SK-N-SH treated with all-trans-retinoic acid at 6 μM for 48 hours (cell line): Measurements from ENCODE around the gene CFAP97D1.

Source experiments
- ATAC-seq: fragments of 200-7000 bp; cut with Tn5 transposase; 3 replicates; pipeline ENCODE4 v1.9.1; 2020; ENCODE audit warnings: mild to moderate bottlenecking, moderate library complexity
- ARNTL ChIP-seq: fragments of 450-650 bp; formaldehyde crosslinking; IDR thresholded peaks from 2 replicates; pipeline ENCODE4 v1.5.0; 2020; ENCODE audit warnings: low read depth, mild to moderate bottlenecking, moderate library complexity, borderline replicate concordance
- BACH2 ChIP-seq: fragments of 250-450 bp; sonication (Bioruptor Pico); IDR thresholded peaks from 2 replicates; pipeline ENCODE4 v1.9.0; 2021; ENCODE audit warnings: mild to moderate bottlenecking, borderline replicate concordance
- ESRRG ChIP-seq: fragments of 250-450 bp; sonication (Bioruptor Pico); IDR thresholded peaks from 2 replicates; pipeline ENCODE4 v1.6.1; 2021; ENCODE audit warnings: mild to moderate bottlenecking
- ISL1 ChIP-seq: fragments of 250-450 bp; sonication (Bioruptor Pico); IDR thresholded peaks from 2 replicates; pipeline ENCODE4 v2.1.2; 2022; ENCODE audit warnings: mild to moderate bottlenecking, moderate library complexity
- OSR1 ChIP-seq: fragments of 250-450 bp; sonication (Bioruptor Pico); IDR thresholded peaks from 2 replicates; pipeline ENCODE4 v1.8.0; 2022; ENCODE audit warnings: moderate library complexity, mild to moderate bottlenecking, inconsistent platforms
- PATZ1 ChIP-seq: fragments of 250-450 bp; sonication (Bioruptor Pico); IDR thresholded peaks from 2 replicates; pipeline ENCODE4 v1.8.0; 2020; ENCODE audit warnings: mild to moderate bottlenecking, moderate library complexity, borderline replicate concordance
- POU6F1 ChIP-seq: fragments of 250-450 bp; sonication (Bioruptor Pico); IDR thresholded peaks from 2 replicates; pipeline ENCODE4 v1.8.0; 2021; ENCODE audit warnings: low read depth, mild to moderate bottlenecking, moderate library complexity, borderline replicate concordance
- PPARA ChIP-seq: fragments of 250-450 bp; sonication (Bioruptor Pico); IDR thresholded peaks from 2 replicates; pipeline ENCODE4 v1.5.0; 2020; ENCODE audit warnings: mild to moderate bottlenecking, borderline replicate concordance
- RARB ChIP-seq: fragments of 250-450 bp; sonication (Bioruptor Pico); IDR thresholded peaks from 2 replicates; pipeline ENCODE4 v1.8.0; 2021; ENCODE audit warnings: mild to moderate bottlenecking, moderate library complexity
- TSHZ2 ChIP-seq: fragments of 250-450 bp; sonication (Bioruptor Pico); IDR thresholded peaks from 2 replicates; pipeline ENCODE4 v1.5.0; 2020; ENCODE audit warnings: mild to moderate bottlenecking, moderate library complexity
- ZFP3 ChIP-seq: fragments of 250-450 bp; sonication (Bioruptor Pico); IDR thresholded peaks from 2 replicates; pipeline ENCODE4 v1.5.0; 2020; ENCODE audit warnings: mild to moderate bottlenecking, moderate library complexity
- ZFP30 ChIP-seq: fragments of 450-650 bp; formaldehyde crosslinking; IDR thresholded peaks from 2 replicates; pipeline ENCODE4 v1.5.0; 2022; ENCODE audit warnings: mild to moderate bottlenecking, moderate library complexity
- ZNF565 ChIP-seq: fragments of 450-650 bp; formaldehyde crosslinking; conservative IDR thresholded peaks from 2 replicates; pipeline ENCODE4 v1.5.0; 2020; ENCODE audit warnings: low read depth, mild to moderate bottlenecking, moderate library complexity
- ZNF70 ChIP-seq: fragments of 450-650 bp; formaldehyde crosslinking; IDR thresholded peaks from 2 replicates; pipeline ENCODE4 v1.5.0; 2020; ENCODE audit warnings: mild to moderate bottlenecking, moderate library complexity
- ZNF8 ChIP-seq: fragments of 450-650 bp; formaldehyde crosslinking; IDR thresholded peaks from 2 replicates; pipeline ENCODE4 v1.5.0; 2020; ENCODE audit warnings: mild to moderate bottlenecking, moderate library complexity
- TF ChIP-seq, protein P1 (sequence below): fragments of 250-450 bp; sonication (Bioruptor Pico); IDR thresholded peaks from 2 replicates; pipeline ENCODE4 v1.5.1; 2020; ENCODE audit warnings: low read depth, mild to moderate bottlenecking, moderate library complexity
- TF ChIP-seq, protein P2 (sequence below): fragments of 250-450 bp; sonication (Bioruptor Pico); IDR thresholded peaks from 2 replicates; pipeline ENCODE4 v1.5.1; 2021; ENCODE audit warnings: mild to moderate bottlenecking, moderate library complexity

Gene CFAP97D1

DNA sequence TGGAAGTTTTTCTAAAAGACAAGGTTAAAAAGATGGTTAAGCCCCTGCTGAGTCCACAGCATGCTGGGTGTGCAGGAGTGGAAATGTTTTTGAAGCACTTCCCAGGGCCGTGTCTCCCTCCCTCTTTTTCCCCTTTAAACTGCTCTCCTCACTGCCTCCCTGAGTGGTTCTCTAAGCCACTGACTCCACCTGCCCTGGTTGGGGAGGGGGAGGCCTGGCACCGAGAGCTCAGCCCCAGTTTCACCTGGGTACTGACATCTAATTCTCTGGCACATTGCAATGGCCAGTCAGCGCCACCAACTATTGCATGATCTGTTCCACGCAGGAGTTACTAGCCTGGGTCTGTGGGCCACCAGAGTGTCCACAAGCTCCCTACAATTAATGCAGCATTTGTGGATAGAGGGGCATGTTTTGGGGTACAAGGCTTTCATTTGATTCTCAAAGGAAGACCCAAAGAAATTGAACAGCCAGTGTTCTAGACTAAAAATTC lies 30.0 kb downstream of the CFAP97D1 start:
- ATAC-seq: no peak
- TF ChIP-seq ZNF8 (CRISPR knock-in tag): no peak
- TF ChIP-seq, protein P1, sequence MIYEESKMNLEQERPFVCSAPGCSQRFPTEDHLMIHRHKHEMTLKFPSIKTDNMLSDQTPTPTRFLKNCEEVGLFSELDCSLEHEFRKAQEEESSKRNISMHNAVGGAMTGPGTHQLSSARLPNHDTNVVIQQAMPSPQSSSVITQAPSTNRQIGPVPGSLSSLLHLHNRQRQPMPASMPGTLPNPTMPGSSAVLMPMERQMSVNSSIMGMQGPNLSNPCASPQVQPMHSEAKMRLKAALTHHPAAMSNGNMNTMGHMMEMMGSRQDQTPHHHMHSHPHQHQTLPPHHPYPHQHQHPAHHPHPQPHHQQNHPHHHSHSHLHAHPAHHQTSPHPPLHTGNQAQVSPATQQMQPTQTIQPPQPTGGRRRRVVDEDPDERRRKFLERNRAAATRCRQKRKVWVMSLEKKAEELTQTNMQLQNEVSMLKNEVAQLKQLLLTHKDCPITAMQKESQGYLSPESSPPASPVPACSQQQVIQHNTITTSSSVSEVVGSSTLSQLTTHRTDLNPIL (CRISPR knock-in tag): no peak
- no peak for TF ChIP-seq ZNF70 (CRISPR knock-in tag)
- no peak for TF ChIP-seq BACH2 (CRISPR knock-in tag)

GRCh38 chr17:43810823-43811222 lies 30.6 kb downstream of the CFAP97D1 start:
- ATAC-seq: no peak
- TF ChIP-seq TSHZ2 (CRISPR knock-in tag): no peak
- TF ChIP-seq ARNTL (CRISPR knock-in tag): no peak
- no peak for TF ChIP-seq RARB (CRISPR knock-in tag)
- no peak for TF ChIP-seq BACH2 (CRISPR knock-in tag)
- TF ChIP-seq ISL1 (CRISPR knock-in tag): no peak
- TF ChIP-seq ZNF70 (CRISPR knock-in tag): no peak
- no peak for TF ChIP-seq POU6F1
- TF ChIP-seq ESRRG (CRISPR knock-in tag): no peak
- no peak for TF ChIP-seq ZFP30 (CRISPR knock-in tag)
- TF ChIP-seq ZFP3: no peak
- TF ChIP-seq, protein P2, sequence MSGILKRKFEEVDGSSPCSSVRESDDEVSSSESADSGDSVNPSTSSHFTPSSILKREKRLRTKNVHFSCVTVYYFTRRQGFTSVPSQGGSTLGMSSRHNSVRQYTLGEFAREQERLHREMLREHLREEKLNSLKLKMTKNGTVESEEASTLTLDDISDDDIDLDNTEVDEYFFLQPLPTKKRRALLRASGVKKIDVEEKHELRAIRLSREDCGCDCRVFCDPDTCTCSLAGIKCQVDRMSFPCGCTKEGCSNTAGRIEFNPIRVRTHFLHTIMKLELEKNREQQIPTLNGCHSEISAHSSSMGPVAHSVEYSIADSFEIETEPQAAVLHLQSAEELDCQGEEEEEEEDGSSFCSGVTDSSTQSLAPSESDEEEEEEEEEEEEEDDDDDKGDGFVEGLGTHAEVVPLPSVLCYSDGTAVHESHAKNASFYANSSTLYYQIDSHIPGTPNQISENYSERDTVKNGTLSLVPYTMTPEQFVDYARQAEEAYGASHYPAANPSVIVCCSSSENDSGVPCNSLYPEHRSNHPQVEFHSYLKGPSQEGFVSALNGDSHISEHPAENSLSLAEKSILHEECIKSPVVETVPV (CRISPR knock-in tag): no peak
- no peak for TF ChIP-seq PPARA (CRISPR knock-in tag)
- no peak for TF ChIP-seq OSR1 (CRISPR knock-in tag)
- no peak for TF ChIP-seq PATZ1 (CRISPR knock-in tag)
- TF ChIP-seq, all 23 proteins: peak for 0

DNA sequence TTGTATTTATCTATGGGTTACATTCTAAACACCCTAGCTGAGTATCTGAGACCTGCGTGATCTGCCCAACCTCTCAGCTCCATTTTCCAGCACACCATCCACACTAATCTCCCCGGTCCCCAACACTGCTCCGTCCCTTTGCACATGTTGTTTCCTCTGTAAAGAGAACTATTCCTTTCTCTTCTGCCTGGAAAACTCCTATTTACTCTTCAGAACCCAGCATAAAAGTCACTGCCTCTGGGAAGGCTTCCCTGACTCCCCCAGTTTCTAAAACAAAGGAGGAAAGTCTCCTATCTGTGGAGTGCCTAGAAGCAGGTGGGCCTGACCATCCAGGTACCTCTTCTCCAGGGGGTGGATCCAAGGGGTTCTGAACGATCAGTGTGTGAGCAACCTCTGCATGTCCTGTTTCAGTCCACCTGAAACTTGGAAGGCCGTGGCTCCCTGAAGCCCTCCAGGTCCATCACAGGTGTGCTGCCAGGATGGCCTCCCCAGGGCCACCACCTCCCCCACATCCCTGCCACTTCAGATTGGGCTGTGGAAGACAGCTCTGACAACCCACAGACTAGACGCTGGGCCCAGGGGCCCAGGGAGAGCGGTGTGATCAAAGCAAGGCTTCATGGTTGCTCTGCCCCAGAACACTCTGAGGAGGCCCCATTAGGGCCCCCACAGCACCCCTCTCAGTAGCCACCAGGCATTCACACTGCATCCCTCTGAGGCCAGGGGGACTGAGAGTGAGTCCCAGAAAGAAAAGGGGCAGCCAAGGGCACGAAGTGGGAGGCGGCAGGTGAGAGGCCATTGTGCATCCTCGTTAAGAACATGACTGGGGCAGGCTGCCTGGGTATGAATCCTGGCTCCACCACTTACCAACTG lies 32.4 kb downstream of the CFAP97D1 start:
- ATAC-seq: no peak
- TF ChIP-seq PATZ1 (CRISPR knock-in tag) (no peak), ISL1 (CRISPR knock-in tag) (no peak), RARB (CRISPR knock-in tag) (no peak), ZFP3 (peak; percentile 92), ZNF565 (CRISPR knock-in tag) (no peak)
- TF ChIP-seq, protein P2 (CRISPR knock-in tag): no peak
- TF ChIP-seq, all 23 proteins: peak for 1
